HG03025 (cell line): ENCODE measurements around the gene CHTOP.

ENCODE experiments used
- ATAC-seq: cut with Tn5 transposase; IDR thresholded peaks from one replicate; pipeline ENCODE4 v1.9.1; 2021; ENCODE audit warnings: mild to moderate bottlenecking, moderate library complexity; ENCODE audit not compliant: unreplicated experiment, low FRiP score

The CHTOP gene

DNA sequence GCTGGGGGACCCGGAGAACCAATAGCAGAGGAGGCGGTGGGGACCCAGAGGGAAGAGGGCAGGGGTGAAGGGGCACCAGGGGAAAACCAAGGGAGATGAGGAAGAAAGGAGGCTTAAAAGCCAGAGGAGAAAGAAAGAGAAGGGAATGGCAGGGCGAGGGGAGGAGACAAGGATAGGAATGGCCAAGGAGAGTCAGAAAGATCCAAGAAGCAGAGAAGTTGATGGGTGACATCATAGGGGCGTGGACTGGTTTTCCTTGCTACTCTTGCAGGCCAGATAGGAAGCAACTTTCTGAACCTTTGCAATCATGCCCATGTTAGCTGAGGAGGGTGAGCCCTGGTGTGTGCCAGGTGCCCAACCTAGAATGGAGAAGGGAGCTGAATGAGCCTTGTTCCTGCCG, 50.0 kb downstream of the CHTOP start:
- ATAC-seq, result no peak

- ATAC-seq, result no peak
Measured at GRCh38 chr1:153684892-153685291, 51.0 kb downstream of the CHTOP start.

DNA sequence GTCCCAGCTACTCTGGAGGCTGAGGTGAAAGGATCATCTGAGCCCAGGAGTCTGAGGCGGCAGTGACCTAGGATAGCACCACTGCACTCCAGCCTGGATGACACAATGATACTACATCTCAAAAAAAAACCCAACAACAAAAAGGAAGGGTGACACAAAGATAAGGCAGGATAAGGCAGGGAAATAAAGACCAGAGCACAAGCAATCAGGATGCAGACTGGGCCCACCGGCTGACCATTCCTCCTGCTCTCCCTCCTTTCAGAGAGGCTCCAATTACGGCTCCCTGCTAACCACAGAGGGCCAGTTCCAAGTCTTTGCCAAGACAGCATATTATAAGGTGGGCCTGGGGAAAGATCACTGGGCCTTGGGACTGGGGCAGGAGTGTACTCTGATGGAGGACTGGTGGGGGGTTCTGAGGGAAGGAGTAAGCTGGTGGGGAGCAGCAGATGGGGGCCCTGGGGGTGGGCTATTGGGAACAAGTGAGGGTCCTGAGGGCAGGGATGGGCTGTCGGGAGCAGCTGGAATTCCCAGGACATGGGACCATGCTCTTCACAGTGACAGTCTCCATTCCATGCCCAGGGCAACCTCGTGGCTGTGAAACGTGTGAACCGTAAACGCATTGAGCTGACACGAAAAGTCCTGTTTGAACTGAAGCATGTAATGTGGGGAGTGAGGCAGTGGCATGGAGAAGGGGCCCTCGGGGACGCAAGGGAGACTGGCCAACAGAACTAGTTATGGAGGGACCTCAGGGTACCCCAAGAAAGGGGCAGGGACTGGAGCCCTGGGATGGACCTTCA, 51.9 kb downstream of the CHTOP start:
- ATAC-seq, result no peak

- ATAC-seq, result no peak
Measured at GRCh38 chr1:153687346-153688125, 53.7 kb downstream of the CHTOP start.

DNA sequence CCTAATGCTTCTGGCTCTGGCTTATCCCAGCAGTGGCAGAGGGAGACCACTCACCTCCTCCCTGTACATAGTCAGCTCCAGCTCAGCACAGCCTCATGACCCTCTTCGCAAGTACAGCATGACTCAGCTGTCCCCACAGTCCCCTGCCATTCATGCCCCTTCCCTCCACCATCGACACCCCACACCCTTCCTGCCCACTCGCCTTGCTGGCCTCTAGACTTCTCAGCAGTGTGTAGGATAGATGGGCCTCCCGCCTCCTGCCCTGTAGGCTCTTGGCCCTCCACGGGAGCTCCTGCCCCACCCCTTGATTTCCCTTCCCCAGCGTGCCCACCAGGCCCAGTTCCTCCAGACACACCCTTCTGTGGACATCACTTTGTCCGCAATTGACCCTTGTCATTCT, 54.4 kb downstream of the CHTOP start:
- ATAC-seq, result no peak

- ATAC-seq, result no peak
Measured at GRCh38 chr1:153688736-153689328, 55.0 kb downstream of the CHTOP start.

DNA sequence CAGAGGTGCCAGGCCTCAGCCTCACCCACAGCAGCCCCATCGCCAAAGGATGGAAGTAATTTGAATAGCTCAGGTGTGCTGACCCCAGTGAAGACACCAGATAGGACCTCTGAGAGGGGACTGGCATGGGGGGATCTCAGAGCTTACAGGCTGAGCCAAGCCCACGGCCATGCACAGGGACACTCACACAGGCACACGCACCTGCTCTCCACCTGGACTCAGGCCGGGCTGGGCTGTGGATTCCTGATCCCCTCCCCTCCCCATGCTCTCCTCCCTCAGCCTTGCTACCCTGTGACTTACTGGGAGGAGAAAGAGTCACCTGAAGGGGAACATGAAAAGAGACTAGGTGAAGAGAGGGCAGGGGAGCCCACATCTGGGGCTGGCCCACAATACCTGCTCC, 59.6 kb downstream of the CHTOP start:
- no peak for ATAC-seq
